GM06990 (cell line): ENCODE results near the gene SERPINH1.

Experiments
- DNase-seq: peaks from one replicate; pipeline ENCODE4 v3.0.0-alpha.2; 2011; ENCODE audit not compliant: insufficient read length; ENCODE audit errors: extremely low read depth
- H3K27me3 ChIP-seq: replicated peaks from 2 replicates; pipeline ENCODE4 v1.6.0; 2011; ENCODE audit warnings: low read length; ENCODE audit not compliant: control insufficient read depth, insufficient read depth
- H3K36me3 ChIP-seq: 2 replicates; pipeline ENCODE4 v1.5.1; 2011; ENCODE audit warnings: low read length; ENCODE audit not compliant: control insufficient read depth, insufficient read depth
- H3K4me3 ChIP-seq: replicated peaks from 2 replicates; pipeline ENCODE4 v1.5.1; 2011; ENCODE audit warnings: low read depth, mild to moderate bottlenecking, control low read depth, low read length
- CTCF ChIP-seq: IDR thresholded peaks from 2 replicates; pipeline ENCODE4 v1.5.1; 2011; ENCODE audit warnings: low read length, control low read depth, mild to moderate bottlenecking, inconsistent platforms; ENCODE audit not compliant: insufficient read depth, poor library complexity, severe bottlenecking

SERPINH1 gene

GRCh38 chr11:75570559-75571139 lies 8.6 kb downstream of the SERPINH1 start:
- peaks cover 8% of the 10 kb centered on the region for H3K36me3 ChIP-seq
- no peak overlapping the region for H3K4me3 ChIP-seq

GRCh38 chr11:75571625-75572024 lies 9.6 kb downstream of the SERPINH1 start:
- Histone ChIP-seq H3K27me3 (no peaks in the 10 kb centered on the region), H3K36me3 (peaks cover 8% of the 10 kb centered on the region), H3K4me3 (no peak overlapping the region)
- TF ChIP-seq CTCF, result no peak
- no peak for DNase-seq

More at GRCh38 chr11:75570559-75571139, 8.6 kb downstream of the SERPINH1 start:
- H3K27me3 ChIP-seq, result no peaks in the 10 kb centered on the region
- no peak for DNase-seq
- no peak for TF ChIP-seq CTCF

GRCh38 chr11:75572744-75573143 lies 10.7 kb downstream of the SERPINH1 start:
- Histone ChIP-seq H3K27me3 (no peaks in the 10 kb centered on the region), H3K36me3 (peaks cover 8% of the 10 kb centered on the region), H3K4me3 (no peak overlapping the region)
- DNase-seq, result no peak
- no peak for TF ChIP-seq CTCF

GRCh38 chr11:75574698-75575602 lies 12.9 kb downstream of the SERPINH1 start:
- TF ChIP-seq CTCF, result no peak
- DNase-seq, result no peak
- no peak overlapping the region for H3K4me3 ChIP-seq
- H3K36me3 ChIP-seq, result peaks cover 4% of the 10 kb centered on the region
- no peaks in the 10 kb centered on the region for H3K27me3 ChIP-seq

GRCh38 chr11:75576017-75576416 lies 14.0 kb downstream of the SERPINH1 start:
- Histone ChIP-seq H3K27me3 (no peaks in the 10 kb centered on the region), H3K36me3 (peaks cover 2% of the 10 kb centered on the region; the same call in 1 of the 2 replicates), H3K4me3 (no peak overlapping the region)
- no peak for DNase-seq
- no peak for TF ChIP-seq CTCF
